Fibroblast of skin of right quadriceps (primary cell): ENCODE measurements around the gene ADAP1.
"Not testable (repeated sequence)": the region's sequence is repeated elsewhere in the genome, so short reads cannot be mapped to it uniquely, and the experiment has no call there.

Source experiments
- DNase-seq: peaks from one replicate; pipeline ENCODE4 v3.0.0-alpha.2; 2013

ADAP1 gene

GRCh38 chr7:937856-938484 is 16.5 kb downstream of the ADAP1 start:
- no peak for DNase-seq

- peak; percentile 11 for DNase-seq
Observed at GRCh38 chr7:936386-937054, 18.0 kb downstream of the ADAP1 start.

DNA sequence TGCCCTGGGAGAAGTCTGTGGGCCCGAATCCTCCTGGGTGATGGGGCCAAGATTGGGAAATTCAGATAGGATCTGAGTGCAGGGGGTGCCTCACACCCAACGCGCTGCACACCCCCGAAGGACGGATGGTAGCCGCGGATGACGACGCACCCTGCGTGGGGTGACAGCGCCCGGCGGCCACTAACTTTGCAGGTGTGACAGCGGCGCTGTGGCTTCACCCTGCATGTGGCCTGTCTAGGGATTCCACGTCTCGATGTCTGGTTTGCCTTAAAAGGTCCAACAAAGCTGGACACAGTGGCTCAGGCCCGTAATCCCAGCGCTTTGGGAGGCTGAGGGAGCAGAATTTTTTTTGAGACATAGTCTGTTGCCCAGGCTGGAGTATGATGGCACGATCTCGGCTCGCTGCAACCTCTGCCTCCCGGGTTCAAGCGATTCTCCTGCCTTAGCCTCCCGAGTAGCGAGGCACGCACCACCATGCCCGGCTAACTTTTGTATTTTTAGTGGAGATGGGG is 18.6 kb downstream of the ADAP1 start:
- no peak for DNase-seq

DNA sequence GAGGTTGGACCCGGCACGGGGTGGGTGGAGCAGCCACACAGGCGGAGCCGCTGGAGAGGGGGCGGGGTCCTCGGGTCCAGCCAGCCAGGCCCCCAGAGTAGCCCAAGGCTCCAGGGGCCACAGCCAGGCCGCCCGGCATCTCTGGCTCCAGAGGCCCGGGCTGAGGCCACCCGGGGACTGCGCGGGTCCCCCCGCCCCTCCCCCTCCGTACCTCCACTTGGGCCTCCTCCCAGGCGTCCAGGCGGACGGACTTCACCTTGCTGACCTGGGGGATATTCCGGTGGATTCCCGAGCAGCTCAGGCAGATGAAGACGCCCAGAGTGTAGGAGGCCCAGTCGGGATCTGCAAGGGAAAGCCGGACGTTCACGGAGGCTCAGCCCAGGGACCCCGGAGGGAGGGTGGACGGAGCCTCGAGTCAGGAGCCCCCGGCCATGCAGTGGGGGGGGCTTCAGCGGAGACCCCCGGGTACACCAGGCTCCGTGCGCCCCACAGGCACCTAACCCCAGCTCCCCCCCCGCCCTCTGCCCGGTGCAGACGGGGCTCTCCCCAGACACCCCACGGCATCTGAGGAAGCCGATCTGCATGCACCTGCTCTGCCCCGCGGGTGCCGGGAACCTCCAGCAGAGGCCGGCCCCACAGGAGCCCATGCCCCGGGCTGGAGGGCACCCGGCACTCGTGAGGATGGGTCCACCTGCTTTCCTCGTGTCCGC is 19.2 kb downstream of the ADAP1 start:
- no peak for DNase-seq

- no peak for DNase-seq
Observed at GRCh38 chr7:934469-935163, 19.9 kb downstream of the ADAP1 start.

DNA sequence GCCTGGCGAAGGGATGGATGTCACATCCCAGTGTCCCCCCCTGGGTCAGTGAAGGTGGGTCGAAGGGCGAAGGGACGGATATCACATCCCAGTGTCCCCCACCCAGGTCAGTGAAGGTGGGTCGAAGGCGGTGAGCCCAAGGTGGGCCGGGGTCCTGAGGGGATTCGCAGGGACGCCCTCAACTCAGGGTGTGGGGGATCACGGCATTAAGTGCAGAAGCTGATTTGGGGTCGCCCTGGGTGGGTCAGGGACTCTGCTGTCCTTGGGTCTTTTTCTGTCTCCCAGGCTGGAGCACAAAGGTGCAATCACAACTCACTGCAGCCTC is 21.9 kb downstream of the ADAP1 start:
- DNase-seq, result no peak

DNA sequence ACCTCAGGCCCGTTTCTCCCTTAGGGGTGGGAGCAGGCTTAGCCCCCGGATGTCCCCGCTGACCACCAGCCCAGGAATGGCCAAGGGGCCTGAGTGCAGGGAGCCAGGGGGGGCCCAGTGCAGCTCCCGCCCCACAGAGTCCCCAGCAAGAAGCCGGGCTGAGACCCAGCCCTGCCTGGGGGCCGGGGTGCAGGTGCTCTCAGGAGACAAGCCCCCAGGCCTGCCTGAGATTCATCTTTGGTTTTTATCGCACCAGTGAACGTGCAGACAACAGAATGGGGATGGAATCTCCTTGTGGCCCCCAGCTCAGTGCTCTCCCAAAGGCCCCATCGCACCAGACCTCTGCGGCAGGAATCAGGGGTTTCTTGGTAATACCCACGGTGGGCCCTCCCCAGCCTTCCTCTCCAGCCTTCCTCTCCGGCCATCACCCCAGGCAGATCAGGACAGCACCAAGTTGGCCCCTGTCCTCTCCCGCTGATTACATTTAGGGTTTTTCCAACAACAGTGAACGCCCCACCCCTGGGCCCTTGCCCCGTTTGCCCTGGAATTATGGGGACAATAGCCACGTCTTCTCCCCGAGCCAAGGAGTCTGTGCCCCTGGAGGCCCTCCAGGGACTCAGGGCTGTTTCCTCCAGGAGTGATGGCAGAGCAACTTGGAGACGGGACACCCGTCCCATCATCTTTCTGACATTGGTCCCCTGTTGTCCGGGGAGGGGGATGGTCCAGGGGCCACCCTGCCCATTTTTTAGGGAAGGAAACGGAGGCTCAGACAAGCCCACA is 22.4 kb downstream of the ADAP1 start:
- DNase-seq, result no peak

DNA sequence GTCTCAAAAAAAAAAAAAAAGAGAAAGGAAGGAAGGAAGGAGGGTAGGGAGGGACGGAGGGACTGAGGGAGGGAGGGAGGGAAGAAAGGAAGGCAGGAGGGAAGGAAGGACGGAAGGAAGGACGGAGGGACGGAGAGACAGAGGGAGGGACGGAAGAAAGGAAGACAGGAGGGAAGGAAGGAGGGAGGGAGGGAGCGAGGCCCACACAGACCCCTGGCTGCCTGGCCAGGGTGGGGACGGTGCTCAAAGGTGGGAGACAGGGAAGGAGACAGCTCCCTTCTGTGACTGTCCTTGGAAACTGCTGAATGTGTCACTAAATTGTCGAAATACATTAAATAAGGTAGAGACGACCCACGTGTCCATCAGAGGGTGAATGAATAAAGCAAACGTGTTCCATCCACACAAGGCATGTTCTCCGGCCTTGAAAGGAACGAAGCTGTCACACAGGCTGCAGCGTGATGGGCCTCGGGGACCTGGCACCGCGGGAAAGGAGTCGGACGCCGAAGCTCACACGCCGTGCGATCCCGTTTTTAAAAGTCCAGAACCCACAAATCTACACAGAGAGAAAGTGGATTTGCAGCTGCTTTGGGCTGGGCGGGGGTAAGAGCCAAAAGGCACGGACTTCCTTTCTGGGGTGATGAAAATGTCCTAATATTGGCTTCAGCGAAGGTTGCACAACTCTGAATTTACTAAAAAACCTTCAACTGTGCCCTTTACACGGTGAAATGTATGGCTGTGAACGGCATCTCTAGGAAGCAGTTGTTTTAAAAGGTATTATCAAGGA is 23.3 kb downstream of the ADAP1 start:
- no peak for DNase-seq

DNA sequence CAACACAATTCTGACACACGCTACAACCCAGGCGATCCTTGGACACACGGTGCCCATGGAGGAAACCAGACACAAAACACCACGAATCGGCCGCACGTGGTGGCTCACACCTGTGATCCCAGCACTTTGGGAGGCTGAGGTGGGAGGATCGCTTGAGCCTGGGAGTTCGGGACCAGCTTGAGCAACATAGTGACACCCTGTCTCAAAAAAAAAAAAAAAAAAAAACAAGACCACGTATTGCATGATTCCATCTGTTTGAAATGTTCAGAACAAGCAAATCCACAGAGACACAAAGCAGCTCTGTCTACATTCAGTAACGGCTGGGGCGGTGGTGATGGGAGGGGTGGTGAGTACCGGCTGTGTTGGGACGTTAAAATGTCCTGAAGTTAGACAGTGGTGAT is 25.2 kb downstream of the ADAP1 start:
- DNase-seq, result no peak

GRCh38 chr7:927031-927671 is 27.3 kb downstream of the ADAP1 start:
- DNase-seq, result no peak

DNA sequence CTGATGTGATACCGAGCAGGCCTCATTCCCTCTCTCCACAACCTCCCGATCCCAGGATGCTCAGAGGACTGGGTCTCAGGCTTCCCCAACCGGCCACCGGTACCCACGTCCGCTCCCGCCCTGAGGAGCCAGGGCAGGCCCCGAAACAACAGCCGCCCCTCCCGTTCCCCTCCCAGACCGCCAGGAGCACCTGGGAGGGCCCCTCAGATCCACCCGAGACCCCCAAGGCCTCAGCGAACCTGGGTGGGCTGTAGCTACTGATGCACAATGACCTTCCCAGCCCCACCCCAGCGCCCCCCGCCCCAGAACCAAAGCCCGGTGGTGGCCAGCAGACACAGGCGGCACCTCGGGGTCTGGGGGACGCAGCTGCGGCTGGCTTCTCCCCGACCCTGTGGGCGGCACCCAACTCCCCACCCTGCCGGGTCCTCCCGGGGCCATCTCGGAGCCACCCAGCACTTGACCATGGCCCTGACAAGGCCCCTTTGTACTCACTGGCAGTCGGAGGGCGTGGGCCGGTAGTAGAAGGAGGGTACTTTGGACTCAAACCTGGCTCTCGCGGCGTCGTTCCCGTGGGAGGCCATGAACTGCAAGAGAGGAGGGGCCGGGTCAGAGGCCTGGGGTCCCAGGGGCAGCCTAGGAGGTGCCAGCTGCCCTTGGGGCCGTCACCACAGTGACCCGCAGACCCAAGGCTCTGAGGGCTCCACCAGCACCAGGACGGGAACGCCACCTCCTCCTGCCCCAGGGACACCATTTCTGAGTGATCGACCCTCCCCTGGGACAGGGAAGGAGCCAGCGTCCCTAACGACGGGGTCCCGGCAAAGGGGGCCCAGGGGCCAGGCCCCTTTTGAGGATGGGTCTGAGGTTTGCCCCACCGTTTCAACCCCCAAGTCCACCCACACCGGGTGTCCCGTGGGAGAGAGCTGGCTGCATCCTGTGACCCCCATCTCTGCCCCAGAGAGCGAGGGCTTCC is 28.1 kb downstream of the ADAP1 start:
- DNase-seq, result no peak

- DNase-seq, result no peak
Observed at GRCh38 chr7:925601-926000, 28.9 kb downstream of the ADAP1 start.

DNA sequence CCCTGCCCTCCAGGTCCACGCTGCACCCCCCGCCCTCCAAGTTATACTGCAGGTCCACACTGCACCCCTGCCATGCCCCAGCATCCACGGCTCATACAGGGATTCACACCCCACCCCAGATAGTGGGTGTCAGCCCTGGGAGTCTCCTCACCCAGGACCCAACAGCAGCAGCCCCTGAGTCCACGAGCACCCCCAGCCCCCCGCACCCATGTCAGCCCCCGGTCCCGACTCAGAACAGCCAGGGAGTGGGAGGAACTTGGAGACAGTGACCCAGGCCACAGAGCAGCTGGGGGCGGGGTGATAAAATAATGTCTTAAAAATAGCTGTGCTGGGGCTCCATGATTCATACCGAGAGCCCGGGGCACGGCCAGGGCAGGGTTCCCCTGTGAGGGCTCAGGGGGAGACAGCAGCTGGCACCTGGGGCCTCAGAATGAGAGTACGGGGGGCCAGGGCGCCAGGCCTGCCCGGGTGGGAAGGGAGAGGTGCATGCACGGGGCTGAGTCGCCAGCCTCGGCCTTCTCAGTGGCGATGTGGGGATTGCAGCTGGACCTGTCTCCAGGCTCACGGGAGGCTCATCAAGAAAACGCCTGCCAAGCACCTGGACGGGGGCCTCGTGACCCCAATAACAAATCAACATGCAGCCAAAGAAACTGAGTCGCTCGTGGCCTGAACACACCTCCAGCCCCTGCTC is 29.8 kb downstream of the ADAP1 start:
- DNase-seq, result no peak

- not testable (repeated sequence) for DNase-seq
Observed at GRCh38 chr7:924042-924441, 30.4 kb downstream of the ADAP1 start.

DNA sequence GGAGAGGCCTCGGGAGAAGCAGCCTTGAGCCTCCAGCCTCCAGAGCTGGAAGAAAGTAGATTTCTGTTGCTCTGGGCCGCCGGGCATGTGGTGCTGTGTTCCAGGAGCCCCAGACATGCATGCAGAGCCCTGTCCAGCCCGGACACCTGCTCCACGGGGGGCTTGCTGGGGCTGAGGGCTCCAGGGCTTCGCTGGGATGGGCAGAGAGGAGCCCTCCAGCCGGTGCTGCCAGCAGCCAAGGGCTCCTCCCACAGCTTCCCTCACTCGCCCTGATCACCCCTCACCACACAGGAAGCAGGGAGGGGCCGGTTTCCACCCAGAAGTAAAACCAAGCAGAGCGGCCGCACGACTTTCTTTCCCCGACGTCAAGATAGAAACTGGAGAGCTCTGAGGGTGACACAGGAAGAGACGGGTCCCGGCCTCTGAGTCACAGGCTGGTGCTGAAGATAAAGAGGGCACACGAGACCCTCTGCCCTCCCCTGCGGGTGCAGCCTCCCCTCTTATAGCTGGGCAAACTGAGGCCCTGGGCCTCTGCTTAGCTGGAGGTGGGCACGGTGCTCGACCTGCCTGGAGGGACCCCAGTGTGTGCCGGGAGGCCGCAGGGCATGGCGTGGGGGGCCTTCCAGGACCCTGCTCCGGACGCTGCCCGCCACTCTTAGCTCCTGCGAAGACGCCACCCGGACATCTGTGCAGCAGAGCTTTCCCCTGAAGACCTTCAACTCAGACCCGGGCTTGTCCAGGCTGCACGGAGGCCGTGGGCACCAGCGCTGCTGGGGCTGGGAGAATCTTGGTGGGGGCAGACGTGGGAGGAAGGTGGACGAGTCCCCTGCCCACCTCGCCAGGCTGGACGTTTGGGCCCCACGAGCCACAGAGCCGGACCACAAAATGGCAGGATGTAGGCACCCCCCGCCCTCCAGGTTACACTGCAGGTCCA is 31.1 kb downstream of the ADAP1 start:
- DNase-seq, result peak; percentile 43

- DNase-seq, result no peak
Observed at GRCh38 chr7:922334-923107, 32.0 kb downstream of the ADAP1 start.

GRCh38 chr7:921581-922333 is 32.7 kb downstream of the ADAP1 start:
- no peak for DNase-seq
